SU-DHL-6 (cell line): ENCODE measurements around the gene TOX2.

Source experiments
- H2AFZ ChIP-seq: fragments of 200-600 bp; sonication (generic); 2 replicates; pipeline ENCODE4 v1.6.1; 2014; ENCODE audit warnings: low read depth, mild to moderate bottlenecking, moderate library complexity, mixed read lengths, antibody characterized with exemption, low read length; ENCODE audit not compliant: severe bottlenecking
- H3F3A ChIP-seq: fragments of 200-600 bp; shearing (Covaris generic); 2 replicates; pipeline ENCODE4 v1.6.0; 2016; ENCODE audit warnings: antibody characterized with exemption, mild to moderate bottlenecking; ENCODE audit not compliant: insufficient read depth
- H3K27ac ChIP-seq: fragments of 200-600 bp; sonication (generic); 2 replicates; pipeline ENCODE4 v1.5.1; 2016; ENCODE audit warnings: low read depth, mild to moderate bottlenecking, low read length, moderate library complexity, mixed read lengths
- H3K27me3 ChIP-seq: fragments of 200-600 bp; sonication (generic), shearing (Covaris generic); 2 replicates; pipeline ENCODE4 v1.6.0; 2014; ENCODE audit warnings: mild to moderate bottlenecking, low read length
- H3K36me3 ChIP-seq: fragments of 200-600 bp; sonication (generic); 2 replicates; pipeline ENCODE4 v1.6.1; 2014; ENCODE audit warnings: mild to moderate bottlenecking, low read length, mixed read lengths
- H3K4me2 ChIP-seq: fragments of 300-600, 200-600 bp; shearing (Covaris generic), sonication (generic); 2 replicates; pipeline ENCODE4 v1.6.0; 2014; ENCODE audit warnings: low read length, low read depth, mild to moderate bottlenecking; ENCODE audit not compliant: poor library complexity, severe bottlenecking
- H3K4me3 ChIP-seq: fragments of 200-600 bp; sonication (generic); 2 replicates; pipeline ENCODE4 v1.5.1; 2014; ENCODE audit warnings: antibody characterized with exemption, low read length, mild to moderate bottlenecking, mixed read lengths; ENCODE audit not compliant: insufficient read depth, poor library complexity, severe bottlenecking
- H3K79me2 ChIP-seq: fragments of 200-600 bp; sonication (generic); 2 replicates; pipeline ENCODE4 v1.6.1; 2014; ENCODE audit warnings: mild to moderate bottlenecking, low read length, moderate library complexity; ENCODE audit not compliant: insufficient read depth
- H3K9ac ChIP-seq: fragments of 200-600 bp; sonication (generic); 2 replicates; pipeline ENCODE4 v1.7.0; 2014; ENCODE audit warnings: mild to moderate bottlenecking, low read length
- H3K9me2 ChIP-seq: fragments of 200-600 bp; sonication (generic); replicated peaks from 2 replicates; pipeline ENCODE4 v1.6.1; 2014; ENCODE audit warnings: low read length; ENCODE audit not compliant: insufficient read depth
- H3K9me3 ChIP-seq: fragments of 200-600 bp; sonication (generic); 2 replicates; pipeline ENCODE4 v1.6.1; 2014; ENCODE audit warnings: low read length, mixed read lengths; ENCODE audit not compliant: insufficient read depth
- H4K20me1 ChIP-seq: fragments of 200-600 bp; sonication (generic); 2 replicates; pipeline ENCODE4 v1.6.1; 2014; ENCODE audit warnings: low read depth, mild to moderate bottlenecking, antibody characterized with exemption, low read length, moderate library complexity, mixed read lengths
- EZH2phosphoT487 ChIP-seq: fragments of 200-600 bp; sonication (generic), shearing (Covaris generic); conservative IDR thresholded peaks from 2 replicates; pipeline ENCODE4 v1.6.1; 2018; ENCODE audit warnings: mild to moderate bottlenecking, antibody characterized with exemption, low read length, moderate library complexity, mixed read lengths
- TF ChIP-seq, protein P1 (sequence below): fragments of 200-600 bp; sonication (generic); IDR thresholded peaks from one replicate; pipeline ENCODE4 v1.5.1; 2017; ENCODE audit warnings: antibody characterized with exemption, mild to moderate bottlenecking, low read length, moderate library complexity; ENCODE audit not compliant: insufficient read depth, poor library complexity, severe bottlenecking

TOX2 gene

DNA sequence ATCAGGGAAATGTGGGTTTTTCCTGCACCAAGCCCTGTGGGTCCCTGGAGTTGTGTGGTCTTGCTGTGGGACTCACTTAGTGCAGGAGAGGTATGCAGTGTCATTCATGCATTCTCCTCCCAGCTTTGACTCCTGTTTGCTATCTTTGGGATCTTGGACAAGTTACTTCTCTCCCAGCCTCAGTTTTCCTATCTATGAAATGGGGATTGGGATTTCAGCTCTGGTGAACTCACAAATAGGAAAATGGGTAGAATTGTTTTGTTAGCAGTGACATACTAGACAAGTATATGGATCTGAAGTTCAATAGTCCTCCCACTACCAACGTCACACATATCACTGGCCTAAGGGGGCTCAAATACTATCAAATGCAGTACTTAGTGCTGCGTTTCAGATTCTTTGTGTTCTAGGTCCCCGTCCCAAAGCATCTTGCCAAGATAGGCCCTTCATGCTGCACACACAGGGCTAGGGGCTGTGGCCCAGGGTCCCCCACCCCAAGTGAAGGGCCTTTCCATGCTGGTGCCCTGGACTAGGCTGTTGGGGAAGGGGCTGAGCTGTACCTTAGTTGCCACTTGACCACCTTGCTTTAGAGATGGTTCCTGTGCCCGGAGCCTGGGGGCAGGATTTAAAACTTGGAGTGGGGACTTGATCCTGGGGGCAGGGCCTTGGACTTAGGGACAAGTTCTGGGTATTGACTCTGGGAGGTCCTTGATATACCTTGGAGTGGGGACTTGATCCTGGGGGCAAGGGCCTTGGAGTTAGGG, 98.0 kb downstream of the TOX2 start:
- Histone ChIP-seq H3K9me2 (no peaks in the 10 kb centered on the region), H3K4me3 (no peak overlapping the region), H3K4me2 (no peak overlapping the region), H3K36me3 (no peaks in the 10 kb centered on the region), H3K9ac (no peak overlapping the region), H3K79me2 (no peaks in the 10 kb centered on the region), H3F3A (no peaks in the 10 kb centered on the region), H3K27me3 (no peaks in the 10 kb centered on the region), H3K27ac (no peak overlapping the region), H3K9me3 (no peaks in the 10 kb centered on the region), H4K20me1 (no peaks in the 10 kb centered on the region), H2AFZ (no peak overlapping the region)
- TF ChIP-seq, protein P1, sequence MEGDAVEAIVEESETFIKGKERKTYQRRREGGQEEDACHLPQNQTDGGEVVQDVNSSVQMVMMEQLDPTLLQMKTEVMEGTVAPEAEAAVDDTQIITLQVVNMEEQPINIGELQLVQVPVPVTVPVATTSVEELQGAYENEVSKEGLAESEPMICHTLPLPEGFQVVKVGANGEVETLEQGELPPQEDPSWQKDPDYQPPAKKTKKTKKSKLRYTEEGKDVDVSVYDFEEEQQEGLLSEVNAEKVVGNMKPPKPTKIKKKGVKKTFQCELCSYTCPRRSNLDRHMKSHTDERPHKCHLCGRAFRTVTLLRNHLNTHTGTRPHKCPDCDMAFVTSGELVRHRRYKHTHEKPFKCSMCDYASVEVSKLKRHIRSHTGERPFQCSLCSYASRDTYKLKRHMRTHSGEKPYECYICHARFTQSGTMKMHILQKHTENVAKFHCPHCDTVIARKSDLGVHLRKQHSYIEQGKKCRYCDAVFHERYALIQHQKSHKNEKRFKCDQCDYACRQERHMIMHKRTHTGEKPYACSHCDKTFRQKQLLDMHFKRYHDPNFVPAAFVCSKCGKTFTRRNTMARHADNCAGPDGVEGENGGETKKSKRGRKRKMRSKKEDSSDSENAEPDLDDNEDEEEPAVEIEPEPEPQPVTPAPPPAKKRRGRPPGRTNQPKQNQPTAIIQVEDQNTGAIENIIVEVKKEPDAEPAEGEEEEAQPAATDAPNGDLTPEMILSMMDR: no peak
- no peak for TF ChIP-seq EZH2phosphoT487

DNA sequence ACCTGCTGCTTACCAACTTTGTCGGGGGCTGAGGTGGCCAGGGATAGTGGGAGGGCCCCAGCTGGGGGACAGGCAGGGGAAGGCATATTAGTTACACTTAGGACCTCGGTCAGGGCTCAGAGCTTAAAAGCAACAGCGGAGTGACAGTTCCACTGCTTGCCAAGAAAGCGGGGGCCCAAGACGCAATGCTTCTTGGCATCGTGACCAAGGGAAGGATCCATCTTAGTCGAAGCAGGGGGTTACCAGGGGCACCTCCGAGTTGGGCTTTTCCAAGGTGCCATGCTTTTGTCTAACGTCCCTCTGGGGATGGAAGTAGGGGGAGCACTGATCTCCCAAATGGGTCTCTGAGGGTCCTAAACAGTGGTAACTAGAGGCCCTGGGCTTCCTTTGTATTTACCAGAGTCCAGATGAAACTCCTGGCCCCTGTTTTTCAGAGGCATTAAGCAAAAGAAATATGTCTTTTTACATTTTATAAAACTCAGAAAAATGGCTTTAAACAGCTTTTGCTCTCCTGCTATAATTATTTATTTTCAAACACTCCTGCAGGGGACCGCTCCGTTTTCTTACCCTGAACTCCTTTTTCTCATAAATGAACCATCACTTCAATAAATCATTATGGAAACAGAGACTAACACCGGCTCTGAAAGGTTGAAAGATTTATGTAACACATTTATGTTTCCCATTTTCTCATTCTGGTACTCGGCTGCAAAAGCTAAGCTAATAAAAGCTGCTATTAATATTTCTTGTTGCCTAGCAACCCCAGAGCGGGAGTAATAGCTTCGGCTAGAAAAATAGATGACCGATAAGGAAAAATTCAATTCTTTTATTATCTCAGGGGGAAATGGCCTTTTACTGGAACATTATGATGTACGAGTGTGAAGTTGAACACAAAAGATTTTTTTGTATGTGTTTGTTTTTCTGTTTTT, 100.4 kb downstream of the TOX2 start:
- no peaks in the 10 kb centered on the region for H4K20me1 ChIP-seq
- H3K27me3 ChIP-seq: no peaks in the 10 kb centered on the region
- H3K9me2 ChIP-seq: no peaks in the 10 kb centered on the region
- H3K4me2 ChIP-seq: no peak overlapping the region
- no peaks in the 10 kb centered on the region for H3F3A ChIP-seq
- no peak overlapping the region for H3K27ac ChIP-seq
- no peaks in the 10 kb centered on the region for H3K9me3 ChIP-seq
- H3K79me2 ChIP-seq: no peaks in the 10 kb centered on the region
- H3K9ac ChIP-seq: no peak overlapping the region
- no peak overlapping the region for H2AFZ ChIP-seq
- no peaks in the 10 kb centered on the region for H3K36me3 ChIP-seq
- TF ChIP-seq, protein P1: no peak
- TF ChIP-seq EZH2phosphoT487: no peak
- H3K4me3 ChIP-seq: no peak overlapping the region

DNA sequence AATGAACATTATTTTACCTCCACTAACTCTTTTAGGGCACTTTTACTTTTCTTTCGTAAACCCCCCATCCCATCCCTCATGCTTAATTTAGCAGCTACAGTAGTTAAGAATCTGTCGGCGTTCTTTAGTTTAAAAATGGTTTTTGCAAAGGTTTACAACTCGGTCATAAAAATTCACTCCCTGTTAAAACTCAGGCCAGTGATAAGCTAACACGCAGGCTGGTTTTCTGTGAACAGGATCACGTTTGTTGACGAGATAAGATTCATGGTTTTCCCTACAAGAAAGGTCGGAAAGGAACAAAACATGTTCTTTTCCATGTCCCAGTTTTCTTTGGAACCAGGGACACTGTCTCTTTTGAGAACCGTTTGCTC, 101.1 kb downstream of the TOX2 start:
- Histone ChIP-seq H3K9me2 (no peaks in the 10 kb centered on the region), H3K9me3 (no peaks in the 10 kb centered on the region), H2AFZ (no peak overlapping the region), H3K4me2 (no peak overlapping the region), H3K4me3 (no peak overlapping the region), H4K20me1 (no peaks in the 10 kb centered on the region), H3K9ac (no peak overlapping the region), H3K36me3 (no peaks in the 10 kb centered on the region), H3K27me3 (no peaks in the 10 kb centered on the region), H3K27ac (no peak overlapping the region), H3K79me2 (no peaks in the 10 kb centered on the region), H3F3A (no peaks in the 10 kb centered on the region)
- TF ChIP-seq EZH2phosphoT487: no peak
- TF ChIP-seq, protein P1: no peak
